K562 (cell line): ENCODE data around the gene ALKBH2. TPM values are rescaled to one million over a fixed set of nuclear protein-coding genes. Genes with fewer than 3 reads are reported as not detected.

Source experiments
- GATA2 ChIP-seq: sonication (generic); formaldehyde crosslinking; IDR thresholded peaks from 2 replicates; pipeline ENCODE4 v1.4.0; 2020; ENCODE audit warnings: mild to moderate bottlenecking, missing genetic modification reagents
- HDAC2 ChIP-seq: fragments of 450-650 bp; IDR thresholded peaks from 2 replicates; pipeline ENCODE4 v1.6.1; 2016; ENCODE audit warnings: mild to moderate bottlenecking
- KAT8 ChIP-seq: fragments of 450-650 bp; IDR thresholded peaks from 2 replicates; pipeline ENCODE4 v1.6.1; 2016; ENCODE audit warnings: low read depth, mild to moderate bottlenecking
- KLF13 ChIP-seq: fragments of 450-650 bp; IDR thresholded peaks from 2 replicates; pipeline ENCODE4 v1.6.1; 2016; ENCODE audit warnings: missing genetic modification characterization, low read depth, mild to moderate bottlenecking, missing compliant biosample characterization, moderate library complexity, borderline replicate concordance
- MYBL2 ChIP-seq, 2 experiments: fragments of 450-650 bp in 1 of 2; sonication (generic) in 1 of 2; formaldehyde crosslinking in 1 of 2; IDR thresholded peaks; 2 replicates each; pipeline versions ENCODE4 v1.6.1 to v1.8.1; 2017 to 2022; ENCODE audit warnings: borderline replicate concordance in 1 of 2, inconsistent platforms in 1 of 2, low read depth in 1 of 2, mild to moderate bottlenecking in 1 of 2, missing genetic modification reagents in 1 of 2, moderate library complexity in 1 of 2
- MYNN ChIP-seq, 2 experiments: sonication (generic); formaldehyde crosslinking in 1 of 2; IDR thresholded peaks; 2 replicates each; pipeline versions ENCODE4 v1.5.0 to v1.6.1; 2016 to 2020; ENCODE audit warnings: antibody characterized with exemption in 1 of 2, missing genetic modification reagents in 1 of 2
- NFATC3 ChIP-seq: fragments of 450-650 bp; IDR thresholded peaks from 2 replicates; pipeline ENCODE4 v1.6.1; 2017; ENCODE audit warnings: mild to moderate bottlenecking
- NR3C1 ChIP-seq: sonication (generic); formaldehyde crosslinking; IDR thresholded peaks from 2 replicates; pipeline ENCODE4 v1.8.1; 2022; ENCODE audit warnings: missing genetic modification reagents
- SMAD1 ChIP-seq: fragments of 150-350 bp; IDR thresholded peaks from 2 replicates; pipeline ENCODE4 v1.6.1; 2014; ENCODE audit warnings: low read length, low read depth; ENCODE audit not compliant: partially characterized antibody
- SP1 ChIP-seq: sonication (generic); formaldehyde crosslinking; IDR thresholded peaks from 2 replicates; pipeline ENCODE4 v1.8.1; 2022; ENCODE audit warnings: mild to moderate bottlenecking, missing genetic modification reagents
- TCF3 ChIP-seq: sonication (generic); formaldehyde crosslinking; IDR thresholded peaks from 2 replicates; pipeline ENCODE4 v1.4.0; 2020; ENCODE audit warnings: mild to moderate bottlenecking, missing genetic modification reagents
- TCF7 ChIP-seq: sonication (generic); IDR thresholded peaks from 2 replicates; pipeline ENCODE4 v1.6.1; 2016; ENCODE audit warnings: antibody characterized with exemption, borderline replicate concordance
- U2AF1 ChIP-seq: fragments of 200-400 bp; formaldehyde crosslinking; optimal IDR thresholded peaks from 2 replicates; pipeline ENCODE3; 2017; ENCODE audit warnings: mild to moderate bottlenecking, low read depth, low read length, moderate library complexity
- ZC3H11A ChIP-seq: IDR thresholded peaks from 2 replicates; pipeline ENCODE4 v1.6.1; 2012; ENCODE audit warnings: low read depth, low read length, improper control_type of control experiment
- ZNF224 ChIP-seq: sonication (generic); formaldehyde crosslinking; IDR thresholded peaks from 2 replicates; pipeline ENCODE4 v1.8.0; 2022; ENCODE audit warnings: mild to moderate bottlenecking, missing genetic modification reagents
- ZNF507 ChIP-seq: conservative IDR thresholded peaks from 2 replicates; pipeline ENCODE4 v1.6.1; 2017; ENCODE audit warnings: missing genetic modification characterization, missing compliant biosample characterization
- ZNF764 ChIP-seq: fragments of 250-450 bp; sonication (Bioruptor Pico); IDR thresholded peaks from 2 replicates; pipeline ENCODE4 v1.4.0; 2020; ENCODE audit warnings: low read depth, mild to moderate bottlenecking, moderate library complexity
- polyA plus RNA-seq, 8 experiments: library from polyadenylated mRNA; depleted of rRNA in 4 of 8; stranded (reverse) in 5 of 8; unstranded in 3 of 8; fragments of >200 nt; fragmentation: Nextera tagmentation in 2 of 8; fragmentation: Illumina TruSeq in 1 of 8; extraction: Ambion mirVana in 2 of 8; extraction: Trizol in 1 of 8; gene quantifications; 2 replicates each; pipeline versions ENCODE4 v1.2.1 to v1.2.3, GENCODE V29; 2011 to 2014; ENCODE audit warnings: inconsistent platforms in 1 of 8, missing spikeins in 1 of 8
- total RNA-seq, 7 experiments: library from RNA; depleted of rRNA in 6 of 7; stranded (reverse); fragments of >200 nt in 6 of 7; fragmentation: Illumina TruSeq in 2 of 7; extraction: Trizol in 2 of 7; gene quantifications; 2 replicates each; pipeline versions ENCODE4 v1.2.1 to v1.2.3, GENCODE V29; 2011 to 2021; ENCODE audit warnings: low replicate concordance in 1 of 7
- TF ChIP-seq, protein P1 (sequence below), 2 experiments: fragments of 250-450 bp in 1 of 2; fragments of 450-650 bp in 1 of 2; sonication (Bioruptor Pico) in 1 of 2; IDR thresholded peaks; 2 replicates each; pipeline versions ENCODE4 v1.6.1 to v1.8.0; 2016 to 2021; ENCODE audit warnings: mild to moderate bottlenecking in 2 of 2, moderate library complexity in 2 of 2, missing compliant biosample characterization in 1 of 2, missing genetic modification characterization in 1 of 2
- TF ChIP-seq, protein P2 (sequence below): sonication (generic); formaldehyde crosslinking; IDR thresholded peaks from 2 replicates; pipeline ENCODE4 v1.8.0; 2023; ENCODE audit warnings: mild to moderate bottlenecking, missing genetic modification reagents
- TF ChIP-seq, protein P3 (sequence below): sonication (generic); formaldehyde crosslinking; IDR thresholded peaks from 2 replicates; pipeline ENCODE4 v1.8.0; 2022; ENCODE audit warnings: missing genetic modification reagents, mild to moderate bottlenecking, borderline replicate concordance
- TF ChIP-seq, protein P4 (sequence below): fragments of 250-450 bp; sonication (Bioruptor Pico); IDR thresholded peaks from 2 replicates; pipeline ENCODE4 v1.5.0; 2020; ENCODE audit warnings: mild to moderate bottlenecking, borderline replicate concordance

Gene ALKBH2
- total and polyA plus RNA-seq, 9 of the 15 experiments (the other 6 are each of a cell fraction or from before 2014, with no cell fraction given), result 5.9 to 56.1 (median 41.9) TPM

GRCh38 chr12:109097435-109098182 lies 4.3 kb upstream of the ALKBH2 start, which contains the start of gene UNG (continued):
- TF ChIP-seq KAT8 (no peak), NR3C1 (no peak), HDAC2 (peak; percentile 95), ZNF224 (CRISPR knock-in tag) (no peak), MYBL2 (IDR thresholded peaks at IDR 0.05; ENCODE audit: low read depth) (no peak), MYBL2 (CRISPR knock-in tag; IDR thresholded peaks at IDR 0.05; ENCODE audit: borderline replicate concordance) (no peak), ZNF764 (CRISPR knock-in tag) (no peak), MYNN (IDR thresholded peaks at IDR 0.05) (no peak), MYNN (CRISPR knock-in tag; IDR thresholded peaks at IDR 0.05) (no peak), KLF13 (tag) (no peak; the same call in 1 of the 2 replicates), ZC3H11A (no peak), TCF7 (no peak), ZNF507 (tag) (no peak), GATA2 (CRISPR knock-in tag) (no peak), TCF3 (CRISPR knock-in tag) (no peak), SMAD1 (no peak), NFATC3 (no peak), U2AF1 (no peak), SP1 (CRISPR knock-in tag) (peak; percentile 47)
- TF ChIP-seq, protein P1, sequence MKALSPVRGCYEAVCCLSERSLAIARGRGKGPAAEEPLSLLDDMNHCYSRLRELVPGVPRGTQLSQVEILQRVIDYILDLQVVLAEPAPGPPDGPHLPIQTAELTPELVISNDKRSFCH (CRISPR knock-in tag; IDR thresholded peaks at IDR 0.05), result no peak
- TF ChIP-seq, protein P1 (tag; IDR thresholded peaks at IDR 0.05), result no peak
- TF ChIP-seq, protein P2, sequence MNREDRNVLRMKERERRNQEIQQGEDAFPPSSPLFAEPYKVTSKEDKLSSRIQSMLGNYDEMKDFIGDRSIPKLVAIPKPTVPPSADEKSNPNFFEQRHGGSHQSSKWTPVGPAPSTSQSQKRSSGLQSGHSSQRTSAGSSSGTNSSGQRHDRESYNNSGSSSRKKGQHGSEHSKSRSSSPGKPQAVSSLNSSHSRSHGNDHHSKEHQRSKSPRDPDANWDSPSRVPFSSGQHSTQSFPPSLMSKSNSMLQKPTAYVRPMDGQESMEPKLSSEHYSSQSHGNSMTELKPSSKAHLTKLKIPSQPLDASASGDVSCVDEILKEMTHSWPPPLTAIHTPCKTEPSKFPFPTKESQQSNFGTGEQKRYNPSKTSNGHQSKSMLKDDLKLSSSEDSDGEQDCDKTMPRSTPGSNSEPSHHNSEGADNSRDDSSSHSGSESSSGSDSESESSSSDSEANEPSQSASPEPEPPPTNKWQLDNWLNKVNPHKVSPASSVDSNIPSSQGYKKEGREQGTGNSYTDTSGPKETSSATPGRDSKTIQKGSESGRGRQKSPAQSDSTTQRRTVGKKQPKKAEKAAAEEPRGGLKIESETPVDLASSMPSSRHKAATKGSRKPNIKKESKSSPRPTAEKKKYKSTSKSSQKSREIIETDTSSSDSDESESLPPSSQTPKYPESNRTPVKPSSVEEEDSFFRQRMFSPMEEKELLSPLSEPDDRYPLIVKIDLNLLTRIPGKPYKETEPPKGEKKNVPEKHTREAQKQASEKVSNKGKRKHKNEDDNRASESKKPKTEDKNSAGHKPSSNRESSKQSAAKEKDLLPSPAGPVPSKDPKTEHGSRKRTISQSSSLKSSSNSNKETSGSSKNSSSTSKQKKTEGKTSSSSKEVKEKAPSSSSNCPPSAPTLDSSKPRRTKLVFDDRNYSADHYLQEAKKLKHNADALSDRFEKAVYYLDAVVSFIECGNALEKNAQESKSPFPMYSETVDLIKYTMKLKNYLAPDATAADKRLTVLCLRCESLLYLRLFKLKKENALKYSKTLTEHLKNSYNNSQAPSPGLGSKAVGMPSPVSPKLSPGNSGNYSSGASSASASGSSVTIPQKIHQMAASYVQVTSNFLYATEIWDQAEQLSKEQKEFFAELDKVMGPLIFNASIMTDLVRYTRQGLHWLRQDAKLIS (CRISPR knock-in tag), result no peak
- TF ChIP-seq, protein P3, sequence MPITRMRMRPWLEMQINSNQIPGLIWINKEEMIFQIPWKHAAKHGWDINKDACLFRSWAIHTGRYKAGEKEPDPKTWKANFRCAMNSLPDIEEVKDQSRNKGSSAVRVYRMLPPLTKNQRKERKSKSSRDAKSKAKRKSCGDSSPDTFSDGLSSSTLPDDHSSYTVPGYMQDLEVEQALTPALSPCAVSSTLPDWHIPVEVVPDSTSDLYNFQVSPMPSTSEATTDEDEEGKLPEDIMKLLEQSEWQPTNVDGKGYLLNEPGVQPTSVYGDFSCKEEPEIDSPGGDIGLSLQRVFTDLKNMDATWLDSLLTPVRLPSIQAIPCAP (CRISPR knock-in tag), result no peak
- TF ChIP-seq, protein P4, sequence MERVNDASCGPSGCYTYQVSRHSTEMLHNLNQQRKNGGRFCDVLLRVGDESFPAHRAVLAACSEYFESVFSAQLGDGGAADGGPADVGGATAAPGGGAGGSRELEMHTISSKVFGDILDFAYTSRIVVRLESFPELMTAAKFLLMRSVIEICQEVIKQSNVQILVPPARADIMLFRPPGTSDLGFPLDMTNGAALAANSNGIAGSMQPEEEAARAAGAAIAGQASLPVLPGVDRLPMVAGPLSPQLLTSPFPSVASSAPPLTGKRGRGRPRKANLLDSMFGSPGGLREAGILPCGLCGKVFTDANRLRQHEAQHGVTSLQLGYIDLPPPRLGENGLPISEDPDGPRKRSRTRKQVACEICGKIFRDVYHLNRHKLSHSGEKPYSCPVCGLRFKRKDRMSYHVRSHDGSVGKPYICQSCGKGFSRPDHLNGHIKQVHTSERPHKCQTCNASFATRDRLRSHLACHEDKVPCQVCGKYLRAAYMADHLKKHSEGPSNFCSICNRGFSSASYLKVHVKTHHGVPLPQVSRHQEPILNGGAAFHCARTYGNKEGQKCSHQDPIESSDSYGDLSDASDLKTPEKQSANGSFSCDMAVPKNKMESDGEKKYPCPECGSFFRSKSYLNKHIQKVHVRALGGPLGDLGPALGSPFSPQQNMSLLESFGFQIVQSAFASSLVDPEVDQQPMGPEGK (CRISPR knock-in tag), result no peak
